HL-60 (cell line): Measurements from ENCODE around the gene ST8SIA2.

Source experiments
- DNase-seq, 2 experiments: peaks; one replicate each; pipeline ENCODE4 v3.0.0-alpha.2; 2010 to 2020; ENCODE audit warnings: low read depth in 1 of 2, low spot score in 1 of 2
- H3K27ac ChIP-seq: fragments of 250-450 bp; sonication (Bioruptor Pico); replicated peaks from 2 replicates; pipeline ENCODE4 v1.5.1; 2020; ENCODE audit warnings: mild to moderate bottlenecking, moderate library complexity
- H3K27me3 ChIP-seq: fragments of 250-450 bp; sonication (Bioruptor Pico); 2 replicates; pipeline ENCODE4 v1.5.1; 2021; ENCODE audit warnings: mild to moderate bottlenecking, moderate library complexity; ENCODE audit not compliant: insufficient read depth, poor library complexity, severe bottlenecking
- H3K4me3 ChIP-seq: replicated peaks from 2 replicates; pipeline ENCODE4 v1.5.1; 2011; ENCODE audit warnings: mild to moderate bottlenecking, control low read depth, low read length; ENCODE audit not compliant: insufficient read depth
- GABPA ChIP-seq: IDR thresholded peaks from 2 replicates; pipeline ENCODE4 v1.6.1; 2012; ENCODE audit warnings: low read depth
- POLR2AphosphoS5 ChIP-seq: IDR thresholded peaks from 2 replicates; pipeline ENCODE4 v1.6.1; 2012; ENCODE audit warnings: low read depth
- SPI1 ChIP-seq: IDR thresholded peaks from 2 replicates; pipeline ENCODE4 v1.6.1; 2012; ENCODE audit warnings: low read depth, mild to moderate bottlenecking, borderline replicate concordance
- long read RNA-seq: library from polyadenylated mRNA; unstranded; transcript quantifications from one replicate; pipeline ENCODE4 v2.0.0, GENCODE V29; 2020
- TF ChIP-seq, protein P1 (sequence below): IDR thresholded peaks from one replicate; pipeline ENCODE4 v1.5.1; 2011; ENCODE audit warnings: low read length, control low read depth, inconsistent platforms; ENCODE audit not compliant: insufficient read depth
- TF ChIP-seq, protein P2 (sequence below): IDR thresholded peaks from 2 replicates; pipeline ENCODE4 v1.6.1; 2012; ENCODE audit warnings: low read depth; ENCODE audit not compliant: insufficient replicate concordance

ST8SIA2 gene, protein sequence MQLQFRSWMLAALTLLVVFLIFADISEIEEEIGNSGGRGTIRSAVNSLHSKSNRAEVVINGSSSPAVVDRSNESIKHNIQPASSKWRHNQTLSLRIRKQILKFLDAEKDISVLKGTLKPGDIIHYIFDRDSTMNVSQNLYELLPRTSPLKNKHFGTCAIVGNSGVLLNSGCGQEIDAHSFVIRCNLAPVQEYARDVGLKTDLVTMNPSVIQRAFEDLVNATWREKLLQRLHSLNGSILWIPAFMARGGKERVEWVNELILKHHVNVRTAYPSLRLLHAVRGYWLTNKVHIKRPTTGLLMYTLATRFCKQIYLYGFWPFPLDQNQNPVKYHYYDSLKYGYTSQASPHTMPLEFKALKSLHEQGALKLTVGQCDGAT
- long read RNA-seq, result 0 reads

DNA sequence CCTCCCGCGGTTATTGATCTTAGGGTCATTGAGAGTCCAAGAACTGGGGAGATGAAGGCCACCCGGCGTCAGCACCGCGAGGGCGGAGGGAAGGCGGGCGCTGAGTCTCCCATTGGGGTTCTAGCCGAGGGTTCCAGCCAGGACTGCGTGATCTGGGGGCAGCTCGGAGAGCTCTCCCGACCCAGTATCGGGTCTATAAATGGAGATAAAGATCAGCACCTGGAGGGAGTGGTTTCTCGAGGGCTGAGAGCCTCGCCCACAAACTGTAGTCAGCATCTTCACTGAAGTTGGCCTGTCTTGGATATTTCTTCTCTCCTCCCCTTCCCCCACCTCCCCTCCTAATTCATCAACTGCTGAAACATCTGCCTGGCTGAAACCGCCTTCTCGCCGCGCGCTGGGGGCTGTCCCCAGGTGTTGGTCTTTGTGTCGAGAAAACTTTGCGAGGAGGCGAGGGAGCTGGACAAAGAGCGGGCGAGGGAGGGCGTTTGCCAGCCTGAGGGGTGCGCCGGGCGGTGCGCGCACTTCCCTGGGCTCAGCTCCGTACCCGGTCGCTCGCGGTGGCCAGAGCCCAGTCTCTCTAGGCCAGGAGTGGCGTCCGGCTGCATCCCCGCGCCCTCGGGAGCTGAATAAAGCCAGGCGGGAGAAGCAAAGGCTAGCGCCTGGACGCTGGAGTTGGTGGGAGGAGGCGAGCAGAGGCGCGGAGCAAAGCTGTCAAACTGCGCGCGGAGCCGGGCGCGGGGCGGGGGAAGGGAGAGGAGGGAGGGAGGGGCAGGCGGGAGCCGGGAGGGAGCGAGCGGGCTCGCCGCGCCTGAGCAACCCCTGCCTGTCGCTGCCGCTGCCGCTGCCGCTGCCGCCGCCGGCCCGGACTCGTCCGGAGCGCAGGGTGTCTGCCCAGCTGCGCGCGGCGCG lies at the start of gene ST8SIA2:
Gene ST8SIA2, plus strand, starts transcription at position 811 of the 909 bp plus-strand sequence. CDS start 184 bp downstream, outside the sequence.
- peak in 1 of 2 experiments; percentile 8 for DNase-seq
- Histone ChIP-seq H3K27ac (no peak within 1 kb of the TSS), H3K4me3 (no peak within 1 kb of the TSS), H3K27me3 (peaks cover 48% of the 10 kb centered on the region)
- TF ChIP-seq POLR2AphosphoS5, result no peak
- TF ChIP-seq GABPA, result no peak
- no peak for TF ChIP-seq SPI1
- TF ChIP-seq, protein P1, sequence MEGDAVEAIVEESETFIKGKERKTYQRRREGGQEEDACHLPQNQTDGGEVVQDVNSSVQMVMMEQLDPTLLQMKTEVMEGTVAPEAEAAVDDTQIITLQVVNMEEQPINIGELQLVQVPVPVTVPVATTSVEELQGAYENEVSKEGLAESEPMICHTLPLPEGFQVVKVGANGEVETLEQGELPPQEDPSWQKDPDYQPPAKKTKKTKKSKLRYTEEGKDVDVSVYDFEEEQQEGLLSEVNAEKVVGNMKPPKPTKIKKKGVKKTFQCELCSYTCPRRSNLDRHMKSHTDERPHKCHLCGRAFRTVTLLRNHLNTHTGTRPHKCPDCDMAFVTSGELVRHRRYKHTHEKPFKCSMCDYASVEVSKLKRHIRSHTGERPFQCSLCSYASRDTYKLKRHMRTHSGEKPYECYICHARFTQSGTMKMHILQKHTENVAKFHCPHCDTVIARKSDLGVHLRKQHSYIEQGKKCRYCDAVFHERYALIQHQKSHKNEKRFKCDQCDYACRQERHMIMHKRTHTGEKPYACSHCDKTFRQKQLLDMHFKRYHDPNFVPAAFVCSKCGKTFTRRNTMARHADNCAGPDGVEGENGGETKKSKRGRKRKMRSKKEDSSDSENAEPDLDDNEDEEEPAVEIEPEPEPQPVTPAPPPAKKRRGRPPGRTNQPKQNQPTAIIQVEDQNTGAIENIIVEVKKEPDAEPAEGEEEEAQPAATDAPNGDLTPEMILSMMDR, result no peak
- TF ChIP-seq, protein P2, sequence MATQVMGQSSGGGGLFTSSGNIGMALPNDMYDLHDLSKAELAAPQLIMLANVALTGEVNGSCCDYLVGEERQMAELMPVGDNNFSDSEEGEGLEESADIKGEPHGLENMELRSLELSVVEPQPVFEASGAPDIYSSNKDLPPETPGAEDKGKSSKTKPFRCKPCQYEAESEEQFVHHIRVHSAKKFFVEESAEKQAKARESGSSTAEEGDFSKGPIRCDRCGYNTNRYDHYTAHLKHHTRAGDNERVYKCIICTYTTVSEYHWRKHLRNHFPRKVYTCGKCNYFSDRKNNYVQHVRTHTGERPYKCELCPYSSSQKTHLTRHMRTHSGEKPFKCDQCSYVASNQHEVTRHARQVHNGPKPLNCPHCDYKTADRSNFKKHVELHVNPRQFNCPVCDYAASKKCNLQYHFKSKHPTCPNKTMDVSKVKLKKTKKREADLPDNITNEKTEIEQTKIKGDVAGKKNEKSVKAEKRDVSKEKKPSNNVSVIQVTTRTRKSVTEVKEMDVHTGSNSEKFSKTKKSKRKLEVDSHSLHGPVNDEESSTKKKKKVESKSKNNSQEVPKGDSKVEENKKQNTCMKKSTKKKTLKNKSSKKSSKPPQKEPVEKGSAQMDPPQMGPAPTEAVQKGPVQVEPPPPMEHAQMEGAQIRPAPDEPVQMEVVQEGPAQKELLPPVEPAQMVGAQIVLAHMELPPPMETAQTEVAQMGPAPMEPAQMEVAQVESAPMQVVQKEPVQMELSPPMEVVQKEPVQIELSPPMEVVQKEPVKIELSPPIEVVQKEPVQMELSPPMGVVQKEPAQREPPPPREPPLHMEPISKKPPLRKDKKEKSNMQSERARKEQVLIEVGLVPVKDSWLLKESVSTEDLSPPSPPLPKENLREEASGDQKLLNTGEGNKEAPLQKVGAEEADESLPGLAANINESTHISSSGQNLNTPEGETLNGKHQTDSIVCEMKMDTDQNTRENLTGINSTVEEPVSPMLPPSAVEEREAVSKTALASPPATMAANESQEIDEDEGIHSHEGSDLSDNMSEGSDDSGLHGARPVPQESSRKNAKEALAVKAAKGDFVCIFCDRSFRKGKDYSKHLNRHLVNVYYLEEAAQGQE, result no peak

DNA sequence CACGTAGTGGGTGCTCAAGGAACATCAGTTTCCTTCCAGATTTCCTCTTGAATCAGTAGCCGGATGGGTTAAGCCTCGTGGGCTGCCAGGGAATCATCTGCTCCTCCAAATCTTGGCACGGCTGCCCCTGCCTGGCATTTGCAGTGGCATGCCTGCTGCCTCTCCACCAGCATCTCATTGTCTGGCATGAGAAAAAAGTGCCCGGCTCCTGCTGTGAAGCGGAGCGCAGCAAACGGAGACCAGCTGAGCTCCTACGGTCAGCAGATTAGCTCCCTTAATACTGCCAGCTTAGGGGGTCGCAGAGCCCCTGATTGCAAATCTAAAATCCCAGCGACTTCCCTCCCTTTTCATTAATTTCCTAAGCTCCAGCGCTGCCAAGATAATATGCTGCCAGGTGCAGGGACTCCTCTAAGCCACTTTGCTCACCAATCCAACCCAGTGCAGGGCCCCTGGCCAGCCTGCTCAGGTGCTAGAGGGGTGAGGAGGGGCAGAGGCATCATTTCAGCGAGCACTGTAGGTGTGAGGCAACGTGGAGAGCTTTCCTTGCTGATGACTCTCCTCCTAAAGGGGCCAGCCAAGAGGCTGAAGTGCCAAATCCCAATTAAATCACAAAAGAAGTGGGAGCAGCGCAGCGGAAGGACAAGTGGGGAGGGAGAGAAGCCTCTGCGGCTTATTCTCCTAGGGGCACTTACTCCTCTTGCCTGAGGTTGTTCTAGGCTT lies 49.6 kb upstream of the ST8SIA2 start:
- no peaks in the 10 kb centered on the region for H3K27me3 ChIP-seq
- H3K4me3 ChIP-seq, result no peak overlapping the region
- no peak for TF ChIP-seq POLR2AphosphoS5
- TF ChIP-seq, protein P1, result no peak
- no peak for TF ChIP-seq SPI1
- DNase-seq, result no peak
- H3K27ac ChIP-seq, result no peak overlapping the region

DNA sequence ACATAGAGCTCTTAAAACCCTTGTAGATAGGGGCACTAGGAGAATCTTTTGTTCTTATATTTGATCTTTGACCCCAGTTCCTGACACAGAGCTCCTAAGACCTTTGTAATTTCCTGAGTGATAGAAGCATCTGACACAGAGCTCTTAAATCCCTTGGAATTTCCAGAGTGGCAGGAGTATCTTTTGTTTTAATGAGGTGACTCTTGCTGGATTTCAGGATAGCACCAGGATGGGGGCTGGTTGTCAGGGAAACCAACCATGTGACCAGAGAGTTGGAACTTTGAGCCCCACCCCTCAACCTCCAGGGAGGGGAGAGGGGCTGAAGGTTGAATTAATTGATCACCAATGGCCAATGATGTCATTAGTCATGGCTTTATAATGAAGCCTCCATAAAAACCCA lies 47.6 kb upstream of the ST8SIA2 start:
- H3K27me3 ChIP-seq, result no peaks in the 10 kb centered on the region
- no peak for DNase-seq
- no peak overlapping the region for H3K27ac ChIP-seq
- TF ChIP-seq GABPA (no peak), SPI1 (no peak), POLR2AphosphoS5 (no peak)
- TF ChIP-seq, protein P2, result no peak
- TF ChIP-seq, protein P1, result no peak
- H3K4me3 ChIP-seq, result no peak overlapping the region
